Osteocyte (in vitro differentiated cells): ENCODE results near the gene PRX. TPM values are rescaled to one million over a fixed set of nuclear protein-coding genes. Genes with fewer than 3 reads are reported as not detected.

Source experiments
- DNase-seq: peaks from one replicate; pipeline ENCODE4 v3.0.0; 2021; ENCODE audit warnings: mixed read lengths; ENCODE audit not compliant: unreplicated experiment; ENCODE audit errors: extremely low spot score
- H3K27ac Mint-ChIP-seq: one replicate; pipeline ENCODE4 v1.8.0; 2021; ENCODE audit warnings: mild to moderate bottlenecking, mixed read lengths; ENCODE audit not compliant: unreplicated experiment
- H3K27me3 Mint-ChIP-seq: one replicate; pipeline ENCODE4 v1.8.0; 2021; ENCODE audit warnings: mixed read lengths; ENCODE audit not compliant: unreplicated experiment
- H3K36me3 Mint-ChIP-seq: one replicate; pipeline ENCODE4 v1.8.0; 2021; ENCODE audit warnings: mixed read lengths; ENCODE audit not compliant: unreplicated experiment
- H3K4me1 Mint-ChIP-seq: one replicate; pipeline ENCODE4 v1.8.0; 2021; ENCODE audit warnings: mixed read lengths; ENCODE audit not compliant: unreplicated experiment
- H3K4me3 Mint-ChIP-seq: one replicate; pipeline ENCODE4 v1.8.0; 2021; ENCODE audit warnings: mild to moderate bottlenecking, moderate library complexity, mixed read lengths; ENCODE audit not compliant: unreplicated experiment
- H3K9me3 Mint-ChIP-seq: one replicate; pipeline ENCODE4 v1.8.0; 2021; ENCODE audit warnings: mixed read lengths; ENCODE audit not compliant: unreplicated experiment
- long read RNA-seq: library from polyadenylated mRNA; unstranded; transcript quantifications from one replicate; pipeline ENCODE4 v2.0.0, GENCODE V29; 2021
- total RNA-seq: library from RNA; stranded (reverse); gene quantifications from 2 replicates; pipeline ENCODE4 v1.2.1, GENCODE V29; 2021
- TF ChIP-seq, protein P1 (sequence below): fragments of 200-600 bp; sonication (generic); IDR thresholded peaks from 2 replicates; pipeline ENCODE4 v1.5.0; 2021; ENCODE audit warnings: antibody characterized with exemption, mild to moderate bottlenecking, moderate library complexity

PRX gene, protein sequence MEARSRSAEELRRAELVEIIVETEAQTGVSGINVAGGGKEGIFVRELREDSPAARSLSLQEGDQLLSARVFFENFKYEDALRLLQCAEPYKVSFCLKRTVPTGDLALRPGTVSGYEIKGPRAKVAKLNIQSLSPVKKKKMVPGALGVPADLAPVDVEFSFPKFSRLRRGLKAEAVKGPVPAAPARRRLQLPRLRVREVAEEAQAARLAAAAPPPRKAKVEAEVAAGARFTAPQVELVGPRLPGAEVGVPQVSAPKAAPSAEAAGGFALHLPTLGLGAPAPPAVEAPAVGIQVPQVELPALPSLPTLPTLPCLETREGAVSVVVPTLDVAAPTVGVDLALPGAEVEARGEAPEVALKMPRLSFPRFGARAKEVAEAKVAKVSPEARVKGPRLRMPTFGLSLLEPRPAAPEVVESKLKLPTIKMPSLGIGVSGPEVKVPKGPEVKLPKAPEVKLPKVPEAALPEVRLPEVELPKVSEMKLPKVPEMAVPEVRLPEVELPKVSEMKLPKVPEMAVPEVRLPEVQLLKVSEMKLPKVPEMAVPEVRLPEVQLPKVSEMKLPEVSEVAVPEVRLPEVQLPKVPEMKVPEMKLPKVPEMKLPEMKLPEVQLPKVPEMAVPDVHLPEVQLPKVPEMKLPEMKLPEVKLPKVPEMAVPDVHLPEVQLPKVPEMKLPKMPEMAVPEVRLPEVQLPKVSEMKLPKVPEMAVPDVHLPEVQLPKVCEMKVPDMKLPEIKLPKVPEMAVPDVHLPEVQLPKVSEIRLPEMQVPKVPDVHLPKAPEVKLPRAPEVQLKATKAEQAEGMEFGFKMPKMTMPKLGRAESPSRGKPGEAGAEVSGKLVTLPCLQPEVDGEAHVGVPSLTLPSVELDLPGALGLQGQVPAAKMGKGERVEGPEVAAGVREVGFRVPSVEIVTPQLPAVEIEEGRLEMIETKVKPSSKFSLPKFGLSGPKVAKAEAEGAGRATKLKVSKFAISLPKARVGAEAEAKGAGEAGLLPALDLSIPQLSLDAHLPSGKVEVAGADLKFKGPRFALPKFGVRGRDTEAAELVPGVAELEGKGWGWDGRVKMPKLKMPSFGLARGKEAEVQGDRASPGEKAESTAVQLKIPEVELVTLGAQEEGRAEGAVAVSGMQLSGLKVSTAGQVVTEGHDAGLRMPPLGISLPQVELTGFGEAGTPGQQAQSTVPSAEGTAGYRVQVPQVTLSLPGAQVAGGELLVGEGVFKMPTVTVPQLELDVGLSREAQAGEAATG (N-terminal part only)
- 5.0 and 5.7 TPM in 2 replicates for total RNA-seq
- long read RNA-seq = 0 reads

DNA sequence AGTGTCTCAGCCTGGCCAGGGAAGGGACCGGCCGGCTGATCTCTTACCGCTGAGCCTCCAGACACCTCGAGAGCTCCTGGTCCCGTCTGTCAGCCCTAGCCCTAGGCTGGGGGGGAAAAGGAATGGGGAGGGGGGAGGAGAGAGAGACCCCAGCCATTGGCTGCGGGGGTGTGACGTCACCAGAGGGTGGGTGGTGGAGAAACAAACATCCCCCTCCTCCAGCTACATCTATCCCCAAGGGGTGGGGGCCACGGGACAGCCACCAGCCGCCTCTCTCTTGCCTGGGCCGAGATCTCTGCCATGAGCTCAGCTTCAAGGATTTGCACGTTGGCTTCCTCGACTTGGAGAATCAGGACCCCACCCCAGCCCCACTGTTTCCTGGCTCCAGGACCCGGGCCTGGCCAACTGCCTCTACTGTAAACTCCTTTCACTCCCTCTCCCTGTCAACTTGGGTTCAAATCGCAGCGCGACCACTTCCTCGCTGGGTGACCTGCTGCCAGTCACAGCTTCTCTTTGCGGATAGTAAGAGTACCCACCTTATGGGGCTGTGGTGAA is at the start of gene PRX:
Gene PRX (minus strand): TSS at position 88 of the 555 bp plus-strand sequence. CDS start 5,446 bp downstream, outside the sequence.
- H3K27ac Mint-ChIP-seq = no peak within 1 kb of the TSS
- no peak for DNase-seq
- no peaks in the 10 kb centered on the region for H3K9me3 Mint-ChIP-seq
- H3K4me1 Mint-ChIP-seq = peaks cover 35% of the 10 kb centered on the region
- H3K4me3 Mint-ChIP-seq = no peak within 1 kb of the TSS
- H3K36me3 Mint-ChIP-seq = no peaks in the 10 kb centered on the region
- TF ChIP-seq, protein P1, sequence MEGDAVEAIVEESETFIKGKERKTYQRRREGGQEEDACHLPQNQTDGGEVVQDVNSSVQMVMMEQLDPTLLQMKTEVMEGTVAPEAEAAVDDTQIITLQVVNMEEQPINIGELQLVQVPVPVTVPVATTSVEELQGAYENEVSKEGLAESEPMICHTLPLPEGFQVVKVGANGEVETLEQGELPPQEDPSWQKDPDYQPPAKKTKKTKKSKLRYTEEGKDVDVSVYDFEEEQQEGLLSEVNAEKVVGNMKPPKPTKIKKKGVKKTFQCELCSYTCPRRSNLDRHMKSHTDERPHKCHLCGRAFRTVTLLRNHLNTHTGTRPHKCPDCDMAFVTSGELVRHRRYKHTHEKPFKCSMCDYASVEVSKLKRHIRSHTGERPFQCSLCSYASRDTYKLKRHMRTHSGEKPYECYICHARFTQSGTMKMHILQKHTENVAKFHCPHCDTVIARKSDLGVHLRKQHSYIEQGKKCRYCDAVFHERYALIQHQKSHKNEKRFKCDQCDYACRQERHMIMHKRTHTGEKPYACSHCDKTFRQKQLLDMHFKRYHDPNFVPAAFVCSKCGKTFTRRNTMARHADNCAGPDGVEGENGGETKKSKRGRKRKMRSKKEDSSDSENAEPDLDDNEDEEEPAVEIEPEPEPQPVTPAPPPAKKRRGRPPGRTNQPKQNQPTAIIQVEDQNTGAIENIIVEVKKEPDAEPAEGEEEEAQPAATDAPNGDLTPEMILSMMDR = no peak
- no peaks in the 10 kb centered on the region for H3K27me3 Mint-ChIP-seq

DNA sequence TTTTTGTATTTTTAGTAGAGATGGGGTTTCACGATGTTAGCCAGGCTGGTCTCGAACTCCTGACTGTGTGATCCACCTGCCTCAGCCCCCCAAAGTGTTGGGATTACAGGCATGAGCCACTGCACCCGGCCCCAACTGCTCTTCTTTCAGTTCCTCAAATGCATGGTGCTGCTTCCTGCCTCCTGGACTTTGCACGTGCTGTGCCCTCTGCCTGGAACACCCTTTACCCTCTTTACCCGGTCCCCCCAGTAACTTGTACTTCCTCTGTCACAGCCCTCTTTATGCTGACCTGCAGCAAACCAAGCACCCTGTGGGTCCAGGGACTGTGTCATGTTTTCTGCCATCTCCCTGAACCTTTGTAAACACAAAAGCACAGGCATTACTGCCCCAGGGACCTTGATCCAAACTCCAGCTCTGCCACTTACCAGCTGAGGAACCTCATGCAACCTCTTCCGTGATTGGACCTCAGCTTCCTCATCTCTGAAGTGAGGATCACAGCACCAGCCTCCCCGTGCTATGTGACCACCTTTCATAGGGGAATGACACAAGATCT is 48.6 kb upstream of the PRX start:
- peaks cover 27% of the 10 kb centered on the region for H3K4me1 Mint-ChIP-seq
- no peaks in the 10 kb centered on the region for H3K9me3 Mint-ChIP-seq
- peaks cover 7% of the 10 kb centered on the region for H3K27me3 Mint-ChIP-seq
- no peak overlapping the region for H3K4me3 Mint-ChIP-seq
- no peak for DNase-seq
- TF ChIP-seq, protein P1 = no peak
- no peaks in the 10 kb centered on the region for H3K36me3 Mint-ChIP-seq
- no peak overlapping the region for H3K27ac Mint-ChIP-seq

DNA sequence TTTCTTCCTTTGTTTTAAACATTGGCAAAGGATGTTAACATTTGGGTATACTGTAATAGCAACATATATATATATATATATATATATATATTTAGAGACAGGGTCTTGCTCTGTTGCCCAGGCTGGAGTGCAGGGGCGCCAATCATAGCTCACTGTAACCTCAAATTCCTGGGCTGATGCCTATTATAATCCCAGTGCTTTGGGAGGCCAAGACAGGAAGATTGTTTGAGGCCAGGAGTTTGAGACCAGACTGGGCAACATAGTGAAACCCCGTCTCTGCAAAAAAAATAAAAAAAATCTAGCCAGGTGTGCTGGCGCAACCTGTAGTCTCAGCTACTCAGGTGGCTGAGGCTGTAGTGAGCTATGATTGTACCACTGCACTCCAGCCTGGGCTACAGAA is 47.0 kb upstream of the PRX start:
- no peaks in the 10 kb centered on the region for H3K36me3 Mint-ChIP-seq
- TF ChIP-seq, protein P1 = no peak
- no peak overlapping the region for H3K4me3 Mint-ChIP-seq
- H3K27ac Mint-ChIP-seq = no peak overlapping the region
- no peaks in the 10 kb centered on the region for H3K9me3 Mint-ChIP-seq
- peaks cover 13% of the 10 kb centered on the region for H3K4me1 Mint-ChIP-seq
- no peak for DNase-seq
- no peaks in the 10 kb centered on the region for H3K27me3 Mint-ChIP-seq

DNA sequence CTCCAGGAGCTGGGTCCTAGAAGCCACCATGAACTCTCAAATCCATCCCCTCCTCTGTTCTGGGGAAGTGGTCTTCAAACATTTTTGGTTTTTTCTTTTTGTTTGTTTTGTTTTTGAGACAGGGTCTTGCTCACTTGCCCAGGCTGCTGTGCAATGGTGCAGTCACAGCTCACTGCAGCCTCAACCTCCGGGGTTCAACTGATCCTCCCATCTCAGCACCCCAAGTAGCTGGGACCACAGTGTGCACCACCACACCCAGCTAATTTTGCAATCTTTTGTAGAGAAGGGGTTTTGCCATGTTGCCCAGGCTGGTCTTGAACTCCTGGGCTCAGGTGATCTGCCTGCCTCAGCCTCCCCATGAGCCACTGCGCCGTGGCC is 45.4 kb upstream of the PRX start:
- H3K9me3 Mint-ChIP-seq = no peaks in the 10 kb centered on the region
- no peak overlapping the region for H3K27ac Mint-ChIP-seq
- no peak for DNase-seq
- H3K4me3 Mint-ChIP-seq = no peak overlapping the region
- peaks cover 3% of the 10 kb centered on the region for H3K4me1 Mint-ChIP-seq
- H3K36me3 Mint-ChIP-seq = no peaks in the 10 kb centered on the region
- TF ChIP-seq, protein P1 = no peak
- H3K27me3 Mint-ChIP-seq = no peaks in the 10 kb centered on the region
